HG02981 (cell line): ENCODE data around the gene GNB2.
"Not testable (repeated sequence)": the region's sequence is repeated elsewhere in the genome, so short reads cannot be mapped to it uniquely, and the experiment has no call there.

Experiments used
- ATAC-seq: cut with Tn5 transposase; IDR thresholded peaks from one replicate; pipeline ENCODE4 v1.9.1; 2021; ENCODE audit warnings: mild to moderate bottlenecking, moderate library complexity; ENCODE audit not compliant: unreplicated experiment

GNB2 gene

GRCh38 chr7:100693312-100694097 lies 20.0 kb downstream of the GNB2 start:
- peak; percentile 20 for ATAC-seq

GRCh38 chr7:100694098-100694745 lies 20.7 kb downstream of the GNB2 start, which contains the start of gene GIGYF1:
Gene GIGYF1, minus strand, starts transcription at chr7:100694250. Its CDS starts 6,012 bp downstream, at chr7:100688238.
- peak; percentile 43 for ATAC-seq

- no peak for ATAC-seq
Observed at GRCh38 chr7:100696123-100696521, 22.6 kb downstream of the GNB2 start.

GRCh38 chr7:100699018-100699417 lies 25.5 kb downstream of the GNB2 start:
- ATAC-seq = no peak

- not testable (repeated sequence) for ATAC-seq
Observed at GRCh38 chr7:100701089-100701488, 27.5 kb downstream of the GNB2 start.

- peak; percentile 55 for ATAC-seq
Observed at GRCh38 chr7:100705320-100705752, 31.8 kb downstream of the GNB2 start.

- peak; percentile 83 for ATAC-seq
Observed at GRCh38 chr7:100705753-100706671, 32.5 kb downstream of the GNB2 start, which contains the start of gene POP7. Gene POP7, plus strand, starts transcription at chr7:100706121. Its CDS starts 710 bp downstream, at chr7:100706831.

GRCh38 chr7:100706672-100707311 lies 33.3 kb downstream of the GNB2 start:
- ATAC-seq = no peak

- ATAC-seq = no peak
Observed at GRCh38 chr7:100708395-100708794, 34.9 kb downstream of the GNB2 start.

- no peak for ATAC-seq
Observed at GRCh38 chr7:100710452-100710851, 36.9 kb downstream of the GNB2 start.

- no peak for ATAC-seq
Observed at GRCh38 chr7:100711369-100711768, 37.8 kb downstream of the GNB2 start.

- no peak for ATAC-seq
Observed at GRCh38 chr7:100714725-100715124, 41.2 kb downstream of the GNB2 start.

- not testable (repeated sequence) for ATAC-seq
Observed at GRCh38 chr7:100717073-100717472, 43.5 kb downstream of the GNB2 start.

- no peak for ATAC-seq
Observed at GRCh38 chr7:100719523-100720278, 46.2 kb downstream of the GNB2 start.

- ATAC-seq = no peak
Observed at GRCh38 chr7:100720279-100720670, 46.7 kb downstream of the GNB2 start, which contains the start of gene EPO. Gene EPO, plus strand, starts transcription at chr7:100720468. Its CDS starts 513 bp downstream, at chr7:100720981.

- ATAC-seq = no peak
Observed at GRCh38 chr7:100720671-100721504, 47.3 kb downstream of the GNB2 start.

GRCh38 chr7:100721505-100721812 lies 47.9 kb downstream of the GNB2 start:
- ATAC-seq = no peak

- no peak for ATAC-seq
Observed at GRCh38 chr7:100722480-100723212, 49.1 kb downstream of the GNB2 start.
